Neural progenitor cell (in vitro differentiated cells): Measurements from ENCODE around the gene FHOD3. TPM values are rescaled to one million over a fixed set of nuclear protein-coding genes. Genes with fewer than 3 reads are reported as not detected.

Experiments used
- DNase-seq: peaks from one replicate; pipeline ENCODE4 v3.0.0-alpha.2; 2016; ENCODE audit warnings: low spot score
- H2AFZ ChIP-seq: fragments of 200-600 bp; sonication (generic); replicated peaks from 2 replicates; pipeline ENCODE4 v1.6.1; 2016; ENCODE audit warnings: antibody characterized with exemption
- H3F3A ChIP-seq: fragments of 200-600 bp; sonication (generic); 2 replicates; pipeline ENCODE4 v1.6.1; 2016; ENCODE audit warnings: antibody characterized with exemption, low read depth
- H3K27ac ChIP-seq: fragments of 200-600 bp; sonication (generic); 2 replicates; pipeline ENCODE4 v1.5.1; 2016; ENCODE audit warnings: mild to moderate bottlenecking
- H3K27me3 ChIP-seq: fragments of 200-600 bp; sonication (generic); 2 replicates; pipeline ENCODE4 v1.6.1; 2016; ENCODE audit warnings: mild to moderate bottlenecking, moderate library complexity
- H3K36me3 ChIP-seq: fragments of 200-600 bp; sonication (generic); 2 replicates; pipeline ENCODE4 v1.5.1; 2016
- H3K4me1 ChIP-seq: fragments of 200-600 bp; sonication (generic); 2 replicates; pipeline ENCODE4 v1.6.1; 2016; ENCODE audit warnings: mixed run types
- H3K4me2 ChIP-seq: fragments of 200-600 bp; sonication (generic); 2 replicates; pipeline ENCODE4 v1.6.1; 2016
- H3K4me3 ChIP-seq: fragments of 200-600 bp; sonication (generic); 2 replicates; pipeline ENCODE4 v1.5.1; 2016
- H3K79me2 ChIP-seq: fragments of 200-600 bp; sonication (generic); 2 replicates; pipeline ENCODE4 v1.6.1; 2016; ENCODE audit warnings: low read depth
- H3K9ac ChIP-seq: fragments of 200-600 bp; sonication (generic); 2 replicates; pipeline ENCODE4 v1.6.1; 2016
- H3K9me3 ChIP-seq: fragments of 200-600 bp; sonication (generic); 2 replicates; pipeline ENCODE4 v1.5.1; 2016; ENCODE audit warnings: low read depth
- H4K20me1 ChIP-seq: fragments of 200-600 bp; sonication (generic); 2 replicates; pipeline ENCODE4 v1.6.1; 2016; ENCODE audit warnings: low read depth
- H3K27ac Mint-ChIP-seq: 3 replicates; pipeline ENCODE4 v1.8.0; 2021; ENCODE audit warnings: mixed read lengths
- H3K27me3 Mint-ChIP-seq: 2 replicates; pipeline ENCODE4 v1.8.0; 2022; ENCODE audit warnings: low read depth, mild to moderate bottlenecking, inconsistent platforms, moderate library complexity, mixed read lengths; ENCODE audit not compliant: insufficient read depth
- H3K36me3 Mint-ChIP-seq: 3 replicates; pipeline ENCODE4 v1.8.0; 2021; ENCODE audit warnings: mixed read lengths
- H3K4me1 Mint-ChIP-seq: 3 replicates; pipeline ENCODE4 v1.8.0; 2021; ENCODE audit warnings: mixed read lengths
- H3K4me3 Mint-ChIP-seq: 3 replicates; pipeline ENCODE4 v1.8.0; 2021; ENCODE audit warnings: mild to moderate bottlenecking, moderate library complexity, mixed read lengths
- H3K9me3 Mint-ChIP-seq: 3 replicates; pipeline ENCODE4 v1.8.0; 2020; ENCODE audit warnings: mixed read lengths
- EZH2 ChIP-seq: fragments of 200-600 bp; sonication (generic); IDR thresholded peaks from 2 replicates; pipeline ENCODE4 v1.6.1; 2017; ENCODE audit warnings: antibody characterized with exemption, mild to moderate bottlenecking, moderate library complexity
- EZH2phosphoT487 ChIP-seq: fragments of 200-600 bp; sonication (generic); IDR thresholded peaks from 2 replicates; pipeline ENCODE4 v1.6.1; 2017; ENCODE audit warnings: antibody characterized with exemption
- total RNA-seq: library from RNA; depleted of rRNA; stranded (reverse); fragments of >200 nt; gene quantifications from 2 replicates; pipeline ENCODE4 v1.2.3, GENCODE V29; 2015; ENCODE audit warnings: low replicate concordance
- TF ChIP-seq, protein P1 (sequence below): fragments of 200-600 bp; sonication (generic); IDR thresholded peaks from 2 replicates; pipeline ENCODE4 v1.5.1; 2017; ENCODE audit warnings: antibody characterized with exemption, mild to moderate bottlenecking

Gene FHOD3
- total RNA-seq, 1 donor from 2014 or later: 69.7 TPM

DNA sequence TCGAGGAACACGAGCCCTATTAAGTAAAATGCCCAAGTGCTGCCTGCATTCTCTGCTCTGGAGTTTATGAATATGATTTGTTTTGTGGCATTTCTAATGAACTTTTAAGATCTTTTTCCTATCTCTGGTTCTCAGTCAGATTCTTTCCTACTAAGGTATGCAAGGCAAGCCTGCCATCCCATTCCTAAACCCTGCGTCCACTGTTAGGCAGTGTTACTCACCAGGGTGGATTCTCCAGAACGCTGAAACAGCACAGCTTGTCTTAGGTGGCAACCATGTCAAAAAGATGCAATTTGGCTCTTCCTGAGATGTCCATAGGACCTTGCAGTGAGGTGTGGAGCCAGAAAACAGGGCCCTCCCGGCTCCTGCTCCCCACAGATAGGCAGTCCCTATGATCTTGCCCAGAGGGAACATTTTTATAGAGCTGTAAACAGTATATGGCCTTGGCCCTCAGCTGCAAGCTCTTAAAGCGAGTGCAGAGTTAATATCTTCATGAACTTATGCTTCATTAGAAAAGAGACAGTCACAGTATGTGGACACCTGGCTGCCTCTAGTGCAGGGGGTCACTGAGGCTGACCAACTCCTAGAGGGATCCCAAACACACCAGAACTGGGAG lies 446.9 kb downstream of the FHOD3 start:
- no peaks in the 10 kb centered on the region for H3K4me1 Mint-ChIP-seq
- H3K27ac Mint-ChIP-seq: peak overlapping the region; percentile 15
- no peak for DNase-seq
- H3K9me3 Mint-ChIP-seq: no peaks in the 10 kb centered on the region
- no peak overlapping the region for H3K9ac ChIP-seq
- no peak overlapping the region for H3K4me2 ChIP-seq
- H3K27ac ChIP-seq: no peak overlapping the region
- H3K79me2 ChIP-seq: no peaks in the 10 kb centered on the region
- no peak overlapping the region for H3K4me3 ChIP-seq
- TF ChIP-seq, protein P1, sequence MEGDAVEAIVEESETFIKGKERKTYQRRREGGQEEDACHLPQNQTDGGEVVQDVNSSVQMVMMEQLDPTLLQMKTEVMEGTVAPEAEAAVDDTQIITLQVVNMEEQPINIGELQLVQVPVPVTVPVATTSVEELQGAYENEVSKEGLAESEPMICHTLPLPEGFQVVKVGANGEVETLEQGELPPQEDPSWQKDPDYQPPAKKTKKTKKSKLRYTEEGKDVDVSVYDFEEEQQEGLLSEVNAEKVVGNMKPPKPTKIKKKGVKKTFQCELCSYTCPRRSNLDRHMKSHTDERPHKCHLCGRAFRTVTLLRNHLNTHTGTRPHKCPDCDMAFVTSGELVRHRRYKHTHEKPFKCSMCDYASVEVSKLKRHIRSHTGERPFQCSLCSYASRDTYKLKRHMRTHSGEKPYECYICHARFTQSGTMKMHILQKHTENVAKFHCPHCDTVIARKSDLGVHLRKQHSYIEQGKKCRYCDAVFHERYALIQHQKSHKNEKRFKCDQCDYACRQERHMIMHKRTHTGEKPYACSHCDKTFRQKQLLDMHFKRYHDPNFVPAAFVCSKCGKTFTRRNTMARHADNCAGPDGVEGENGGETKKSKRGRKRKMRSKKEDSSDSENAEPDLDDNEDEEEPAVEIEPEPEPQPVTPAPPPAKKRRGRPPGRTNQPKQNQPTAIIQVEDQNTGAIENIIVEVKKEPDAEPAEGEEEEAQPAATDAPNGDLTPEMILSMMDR: no peak
- TF ChIP-seq EZH2: no peak
- no peak for TF ChIP-seq EZH2phosphoT487
- H2AFZ ChIP-seq: no peak overlapping the region
- no peak overlapping the region for H3K4me3 Mint-ChIP-seq
- H3K4me1 ChIP-seq: no peaks in the 10 kb centered on the region
- H3K27me3 ChIP-seq: no peaks in the 10 kb centered on the region
- no peaks in the 10 kb centered on the region for H3K27me3 Mint-ChIP-seq
- H3K36me3 ChIP-seq: peaks cover 4% of the 10 kb centered on the region
- H4K20me1 ChIP-seq: no peaks in the 10 kb centered on the region
- peaks cover 41% of the 10 kb centered on the region for H3K36me3 Mint-ChIP-seq
- H3K9me3 ChIP-seq: no peaks in the 10 kb centered on the region
- H3F3A ChIP-seq: no peaks in the 10 kb centered on the region

DNA sequence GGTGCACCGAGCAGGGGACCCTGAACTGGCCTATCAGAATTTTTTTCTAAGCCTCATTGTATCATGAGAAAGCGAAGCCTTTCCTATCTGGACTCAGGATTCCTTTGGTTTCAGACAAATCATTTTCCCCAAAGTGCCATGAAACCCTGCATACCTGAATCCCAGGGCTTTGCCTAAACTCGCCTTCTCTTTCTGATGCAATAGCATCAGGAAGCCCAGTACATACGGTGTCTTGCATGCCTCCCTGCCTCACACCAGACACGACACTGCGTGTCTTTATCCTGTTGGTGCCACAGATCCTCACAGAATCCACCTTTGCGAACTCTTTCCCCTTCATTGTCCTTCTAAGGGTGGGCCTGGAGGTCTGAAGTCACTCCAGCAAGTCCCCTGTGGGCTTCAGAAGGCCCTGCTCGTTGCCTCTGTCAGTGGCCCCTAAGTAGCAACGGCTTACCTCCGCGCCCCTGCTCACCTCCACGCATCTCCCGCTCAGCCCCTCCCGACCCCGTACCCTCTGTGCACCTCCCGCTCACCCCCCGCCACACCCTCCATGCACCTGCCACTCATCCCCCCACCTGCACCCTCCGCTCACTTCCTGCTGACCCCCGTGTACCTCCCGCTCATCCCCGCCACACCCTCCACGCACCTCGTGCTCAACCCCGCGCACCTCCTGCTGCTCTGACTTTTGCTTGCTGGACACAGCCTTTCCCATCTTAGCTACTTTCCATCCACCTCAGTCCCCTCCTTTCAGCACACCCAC lies 447.9 kb downstream of the FHOD3 start:
- TF ChIP-seq EZH2 (no peak), EZH2phosphoT487 (no peak)
- TF ChIP-seq, protein P1: no peak
- H3K36me3 Mint-ChIP-seq: peaks cover 43% of the 10 kb centered on the region

GRCh38 chr18:36752929-36753865 lies 455.7 kb downstream of the FHOD3 start:
- H3K36me3 ChIP-seq: no peaks in the 10 kb centered on the region
- no peaks in the 10 kb centered on the region for H3K79me2 ChIP-seq
- TF ChIP-seq, protein P1: no peak
- TF ChIP-seq EZH2: no peak
- TF ChIP-seq EZH2phosphoT487: no peak
- Mint-ChIP-seq H3K4me3 (no peak overlapping the region), H3K27ac (no peak overlapping the region), H3K9me3 (peaks cover 2% of the 10 kb centered on the region), H3K4me1 (no peaks in the 10 kb centered on the region), H3K36me3 (peaks cover 22% of the 10 kb centered on the region), H3K27me3 (no peaks in the 10 kb centered on the region)
- no peak overlapping the region for H3K27ac ChIP-seq
- no peaks in the 10 kb centered on the region for H3K9me3 ChIP-seq
- DNase-seq: no peak
- no peaks in the 10 kb centered on the region for H3K27me3 ChIP-seq
- no peak overlapping the region for H3K4me3 ChIP-seq
- no peak overlapping the region for H3K9ac ChIP-seq
- no peaks in the 10 kb centered on the region for H4K20me1 ChIP-seq
- H3K4me2 ChIP-seq: no peak overlapping the region
- no peak overlapping the region for H2AFZ ChIP-seq
- H3K4me1 ChIP-seq: no peaks in the 10 kb centered on the region
- H3F3A ChIP-seq: peaks cover 5% of the 10 kb centered on the region

More for the DNA sequence above, 447.9 kb downstream of the FHOD3 start:
- H3K4me1 Mint-ChIP-seq: no peaks in the 10 kb centered on the region
- no peak overlapping the region for H3K4me3 ChIP-seq
- no peak overlapping the region for H3K4me3 Mint-ChIP-seq
- peaks cover 4% of the 10 kb centered on the region for H3K36me3 ChIP-seq
- no peaks in the 10 kb centered on the region for H3K79me2 ChIP-seq
- no peaks in the 10 kb centered on the region for H3K27me3 Mint-ChIP-seq
- no peak overlapping the region for H3K27ac Mint-ChIP-seq
- H3K9me3 Mint-ChIP-seq: peaks cover 2% of the 10 kb centered on the region
- no peak overlapping the region for H3K4me2 ChIP-seq
- no peak overlapping the region for H2AFZ ChIP-seq
- H3K27me3 ChIP-seq: no peaks in the 10 kb centered on the region
- no peak overlapping the region for H3K9ac ChIP-seq
- no peaks in the 10 kb centered on the region for H3K9me3 ChIP-seq
- H3K27ac ChIP-seq: no peak overlapping the region
- H4K20me1 ChIP-seq: no peaks in the 10 kb centered on the region
- no peaks in the 10 kb centered on the region for H3K4me1 ChIP-seq
- H3F3A ChIP-seq: no peaks in the 10 kb centered on the region
- DNase-seq: no peak
